CD4-positive, alpha-beta T cell (primary cell): ENCODE measurements around the gene MACC1. TPM values are rescaled to one million over a fixed set of nuclear protein-coding genes. Genes with fewer than 3 reads are reported as not detected.
"Not testable (repeated sequence)": the region's sequence is repeated elsewhere in the genome, so short reads cannot be mapped to it uniquely, and the experiment has no call there.

ENCODE experiments used
- ATAC-seq: fragments of 200-7000 bp; cut with Tn5 transposase; one replicate; pipeline ENCODE4 v1.10.0; 2022; ENCODE audit warnings: mild to moderate bottlenecking; ENCODE audit not compliant: poor library complexity
- CTCF ChIA-PET: fragments of 350-600 bp; sonication (Branson Sonifier 250); formaldehyde crosslinking; loops from one replicate; lab custom pipeline; 2021; ENCODE audit warnings: antibody characterized with exemption, inconsistent platforms; lab: Charles Lee
- POLR2A ChIA-PET: fragments of 350-600 bp; sonication (Branson Sonifier 250); formaldehyde crosslinking; loops from one replicate; lab custom pipeline; 2021; ENCODE audit warnings: antibody characterized with exemption, inconsistent platforms; lab: Charles Lee
- DNase-seq, 14 experiments: peaks; one replicate each; pipeline ENCODE4 v3.0.0-alpha.2; 2013 to 2020; ENCODE audit warnings: mixed read lengths in 2 of 14
- H3K27ac ChIP-seq, 2 donors: one replicate each; pipeline versions ENCODE4 v1.5.1 to v1.7.0; 2013; ENCODE audit warnings: low read length in 2 of 2, low read depth in 1 of 2, mild to moderate bottlenecking in 1 of 2
- H3K27me3 ChIP-seq, 2 experiments: 1 replicate in 1 of 2; 2 replicates in 1 of 2; pipeline versions ENCODE4 v1.6.1 to v1.7.0; 2013; ENCODE audit warnings: low read length in 2 of 2, control low read depth in 1 of 2, mild to moderate bottlenecking in 1 of 2, moderate library complexity in 1 of 2; ENCODE audit not compliant: insufficient read depth in 2 of 2, control insufficient read depth in 1 of 2
- H3K36me3 ChIP-seq: one replicate; pipeline ENCODE4 v1.6.1; 2013; ENCODE audit warnings: low read length, control low read depth; ENCODE audit not compliant: insufficient read depth
- H3K4me1 ChIP-seq: one replicate; pipeline ENCODE4 v1.6.1; 2013; ENCODE audit warnings: low read length, control low read depth; ENCODE audit not compliant: insufficient read depth
- H3K4me3 ChIP-seq: one replicate; pipeline ENCODE4 v1.5.1; 2013; ENCODE audit warnings: mild to moderate bottlenecking, low read length, moderate library complexity
- H3K9me3 ChIP-seq, 2 experiments: 1 replicate in 1 of 2; 2 replicates in 1 of 2; pipeline versions ENCODE4 v1.6.1 to v1.7.0; 2013; ENCODE audit warnings: low read length in 2 of 2, mild to moderate bottlenecking in 2 of 2, control low read depth in 1 of 2, moderate library complexity in 1 of 2; ENCODE audit not compliant: control insufficient read depth in 1 of 2, insufficient read depth in 1 of 2
- H3K27ac Mint-ChIP-seq: one replicate; pipeline ENCODE4 v1.8.0; 2020; ENCODE audit warnings: mixed read lengths
- H3K27me3 Mint-ChIP-seq: one replicate; pipeline ENCODE4 v1.8.0; 2021; ENCODE audit warnings: mixed read lengths
- H3K36me3 Mint-ChIP-seq: one replicate; pipeline ENCODE4 v1.8.0; 2021; ENCODE audit warnings: low read depth, mixed read lengths
- H3K4me1 Mint-ChIP-seq: one replicate; pipeline ENCODE4 v1.8.0; 2021; ENCODE audit warnings: low read depth, mixed read lengths
- H3K4me3 Mint-ChIP-seq: one replicate; pipeline ENCODE4 v1.8.0; 2020; ENCODE audit warnings: mild to moderate bottlenecking, mixed read lengths
- H3K9me3 Mint-ChIP-seq: one replicate; pipeline ENCODE4 v1.8.0; 2020; ENCODE audit warnings: mixed read lengths
- CTCF ChIP-seq: fragments of 200-600 bp; IDR thresholded peaks from one replicate; pipeline ENCODE4 v1.8.0; 2022; ENCODE audit warnings: antibody characterized with exemption, mild to moderate bottlenecking
- intact Hi-C, 2 experiments: fragments of 100-400 bp; cut with DNase I in 1 of 2; cut with micrococcal nuclease in 1 of 2; formaldehyde crosslinking; loops; one replicate each; pipeline versions ENCODE4 v1.15.1 to v1.9.0; 2023 to 2025; cut with DNase I, micrococcal nuclease
- total RNA-seq, 174 experiments: library from RNA in 2 of 174; stranded (reverse) in 2 of 174; gene quantifications; one replicate each; pipeline ENCODE4 v1.2.3 and lab custom pipeline; 2021 to 2026

Gene MACC1
- total RNA-seq, 2 experiments from 2014 or later, result 0.05 to 0.14 TPM

GRCh38 chr7:20128001-20128400, 89.2 kb downstream of the MACC1 start:
- POLR2A ChIA-PET, result no interaction called here
- H3K36me3 ChIP-seq, result no peaks in the 10 kb centered on the region
- no peaks in the 10 kb centered on the region for H3K36me3 Mint-ChIP-seq
- no peak for DNase-seq
- H3K4me3 Mint-ChIP-seq, result no peak overlapping the region
- no peak for ATAC-seq
- H3K27me3 Mint-ChIP-seq, result no peaks in the 10 kb centered on the region
- H3K27ac ChIP-seq, result no peak overlapping the region
- H3K4me1 ChIP-seq, result no peaks in the 10 kb centered on the region
- CTCF ChIA-PET, result no interaction called here
- no peaks in the 10 kb centered on the region for H3K27me3 ChIP-seq
- H3K9me3 ChIP-seq, result no peaks in the 10 kb centered on the region
- no peak overlapping the region for H3K27ac Mint-ChIP-seq
- H3K4me3 ChIP-seq, result no peak overlapping the region
- intact Hi-C loops, result no loop called here
- H3K9me3 Mint-ChIP-seq, result no peaks in the 10 kb centered on the region
- H3K4me1 Mint-ChIP-seq, result no peaks in the 10 kb centered on the region
- no peak for TF ChIP-seq CTCF

- H3K9me3 ChIP-seq, ATAC-seq, H3K27ac Mint-ChIP-seq, H3K36me3 ChIP-seq, H3K27ac ChIP-seq, POLR2A ChIA-PET, H3K4me3 Mint-ChIP-seq, H3K4me3 ChIP-seq, H3K4me1 Mint-ChIP-seq, H3K9me3 Mint-ChIP-seq, DNase-seq, H3K27me3 Mint-ChIP-seq, H3K36me3 Mint-ChIP-seq, intact Hi-C loops, H3K27me3 ChIP-seq, H3K4me1 ChIP-seq, CTCF ChIA-PET: not testable (repeated sequence)
These were observed 91.1 kb downstream of the MACC1 start for GRCh38 chr7:20126060-20126459.

- H3K9me3 Mint-ChIP-seq, H3K27ac ChIP-seq, H3K27me3 ChIP-seq, H3K4me1 Mint-ChIP-seq, H3K27me3 Mint-ChIP-seq, H3K4me3 ChIP-seq, H3K27ac Mint-ChIP-seq, H3K9me3 ChIP-seq, H3K4me1 ChIP-seq, POLR2A ChIA-PET, H3K36me3 ChIP-seq, H3K36me3 Mint-ChIP-seq, ATAC-seq, intact Hi-C loops, H3K4me3 Mint-ChIP-seq, DNase-seq, CTCF ChIA-PET: not testable (repeated sequence)
These were observed 93.1 kb downstream of the MACC1 start for GRCh38 chr7:20124087-20124486.

GRCh38 chr7:20122653-20123316, 94.4 kb downstream of the MACC1 start:
- H3K36me3 Mint-ChIP-seq, H3K4me3 ChIP-seq, H3K4me1 ChIP-seq, DNase-seq, H3K27ac Mint-ChIP-seq, POLR2A ChIA-PET, H3K9me3 Mint-ChIP-seq, intact Hi-C loops, H3K4me3 Mint-ChIP-seq, H3K9me3 ChIP-seq, CTCF ChIA-PET, ATAC-seq, H3K27me3 ChIP-seq, H3K27me3 Mint-ChIP-seq, H3K4me1 Mint-ChIP-seq, H3K27ac ChIP-seq, H3K36me3 ChIP-seq: not testable (repeated sequence)
